HG03575 (cell line): ENCODE data around the gene CCDC110.
A peak's percentile ranks its signal among the peaks of the same experiment; 100 is the strongest.

Experiments
- ATAC-seq: cut with Tn5 transposase; IDR thresholded peaks from one replicate; pipeline ENCODE4 v1.9.1; 2021; ENCODE audit not compliant: unreplicated experiment, insufficient number of reproducible peaks, low FRiP score; ENCODE audit errors: extremely low read depth

CCDC110 gene

GRCh38 chr4:185426960-185427688, 44.4 kb downstream of the CCDC110 start:
- ATAC-seq, result no peak

GRCh38 chr4:185425647-185426352, 45.7 kb downstream of the CCDC110 start, which contains the start of gene UFSP2:
Gene UFSP2 (minus strand): TSS chr4:185425964. CDS start chr4:185425868, 96 bp downstream.
- peak; percentile 88 for ATAC-seq

DNA sequence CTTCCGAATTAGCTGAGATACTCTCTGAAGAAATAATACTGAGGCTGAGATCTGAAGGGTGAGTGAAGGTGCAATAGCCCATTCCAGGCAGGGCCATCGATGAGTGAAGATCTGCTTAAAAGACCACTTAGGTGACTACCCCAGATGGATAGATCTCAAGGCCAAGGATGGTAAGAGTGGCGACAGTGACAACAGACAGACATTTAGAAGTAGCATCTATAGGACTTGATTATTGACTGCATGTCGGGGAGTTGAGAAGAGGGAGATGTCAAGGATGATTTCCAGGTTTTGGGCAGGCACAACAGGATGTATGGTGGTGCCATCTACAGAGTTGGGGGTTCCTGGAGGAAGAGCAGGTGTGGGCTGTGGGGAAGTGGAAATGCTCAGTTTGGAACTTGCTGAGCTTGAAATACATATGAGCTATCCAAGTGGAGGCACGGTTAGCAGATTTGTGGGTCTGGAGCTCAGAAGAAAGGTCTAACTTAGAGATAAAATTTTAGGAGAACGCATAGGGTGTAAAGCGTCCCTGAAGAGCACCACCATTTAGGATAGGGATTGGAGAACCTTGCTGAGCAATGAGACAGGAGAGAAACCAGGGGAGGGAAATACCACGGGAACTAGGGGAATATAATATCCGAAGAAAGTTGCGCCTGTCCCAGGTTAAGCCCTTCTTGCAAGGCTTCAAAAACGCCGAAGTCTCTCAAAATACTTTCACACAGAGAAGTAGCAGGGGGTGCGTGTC, 46.5 kb downstream of the CCDC110 start:
- ATAC-seq, result no peak

DNA sequence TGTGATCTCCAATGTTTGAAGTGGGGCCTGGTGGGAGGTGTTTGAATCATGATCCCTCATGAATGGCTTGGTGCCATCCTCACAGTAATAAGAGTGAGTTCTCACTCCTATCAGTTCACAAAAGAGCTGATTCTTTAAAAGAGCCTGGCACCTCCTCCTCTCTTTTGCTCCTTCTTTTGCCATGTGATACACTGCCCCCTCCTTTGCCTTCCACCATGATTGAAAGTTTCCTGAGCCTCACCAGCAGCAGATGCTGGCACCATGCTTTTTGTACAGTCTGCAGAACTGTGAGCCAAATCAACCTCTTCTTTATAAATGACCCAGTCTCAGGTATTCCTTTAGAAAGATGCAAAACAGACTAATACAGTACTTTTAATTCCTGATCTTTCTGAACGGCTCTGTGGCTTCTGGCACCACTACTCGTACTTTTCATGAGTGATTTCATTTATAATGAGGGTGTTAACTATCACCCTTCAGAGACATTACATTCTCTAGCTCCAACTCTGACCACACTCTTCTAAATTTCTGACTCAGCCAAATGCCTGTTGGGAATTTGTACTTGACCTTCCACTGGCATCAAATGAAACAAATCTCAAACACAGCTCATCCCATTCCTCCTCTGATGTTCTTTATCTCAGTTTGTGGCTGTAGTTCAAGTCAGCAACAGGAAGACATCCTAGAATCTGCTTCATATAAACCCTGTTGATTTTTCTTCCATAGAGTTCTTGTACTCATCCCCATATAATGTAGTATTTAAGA, 50.0 kb downstream of the CCDC110 start:
- ATAC-seq, result no peak

DNA sequence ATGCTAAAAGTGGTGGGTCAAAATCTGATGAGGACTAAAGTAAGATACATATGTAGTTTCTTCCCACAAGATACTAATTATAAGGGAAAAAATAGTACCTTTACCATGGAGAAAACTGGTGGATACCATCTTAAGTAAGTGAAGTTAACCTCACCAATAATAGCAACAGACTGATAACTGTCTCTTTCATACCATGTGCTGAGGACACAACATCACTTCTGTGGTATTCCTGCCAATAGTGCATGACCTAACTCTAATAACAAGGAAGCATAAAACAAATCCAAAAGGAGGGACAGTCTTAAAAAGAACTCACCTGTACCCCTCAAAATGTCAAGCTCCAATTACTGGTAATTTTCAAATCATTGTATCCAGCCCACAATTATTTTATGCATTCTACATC, 54.6 kb downstream of the CCDC110 start:
- ATAC-seq, result no peak

- ATAC-seq, result no peak
These were observed 59.1 kb downstream of the CCDC110 start for GRCh38 chr4:185412412-185412811.

DNA sequence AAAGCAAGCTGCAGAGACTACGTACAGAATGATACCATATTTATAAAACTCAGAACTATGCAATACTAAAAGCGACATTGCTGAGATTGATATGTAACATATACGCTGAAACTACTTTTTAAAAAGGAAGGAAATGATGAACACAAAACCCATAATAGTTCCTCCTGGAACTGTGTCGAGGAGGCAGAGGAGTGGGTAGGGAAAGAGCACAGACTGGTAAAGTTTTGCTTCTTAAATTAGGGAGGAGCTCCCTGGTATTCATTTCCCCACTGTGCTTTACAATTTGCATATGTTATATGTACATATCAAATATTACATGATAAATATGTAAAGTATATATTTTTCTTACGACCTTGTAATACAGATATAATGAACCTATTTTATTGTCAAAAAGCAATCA, 59.7 kb downstream of the CCDC110 start:
- no peak for ATAC-seq

- no peak for ATAC-seq
These were observed 63.1 kb downstream of the CCDC110 start for GRCh38 chr4:185408432-185408831.

- no peak for ATAC-seq
These were observed 66.1 kb downstream of the CCDC110 start for GRCh38 chr4:185405296-185405999.

GRCh38 chr4:185404031-185404430, 67.5 kb downstream of the CCDC110 start:
- ATAC-seq, result no peak

GRCh38 chr4:185399466-185399865, 72.1 kb downstream of the CCDC110 start:
- no peak for ATAC-seq

GRCh38 chr4:185398618-185399017, 72.9 kb downstream of the CCDC110 start:
- no peak for ATAC-seq

GRCh38 chr4:185396724-185397385, 74.7 kb downstream of the CCDC110 start, which contains the start of gene ANKRD37:
Gene ANKRD37 (plus strand): TSS chr4:185396841. CDS start chr4:185396924, 83 bp downstream.
- ATAC-seq, result peak; percentile 0

DNA sequence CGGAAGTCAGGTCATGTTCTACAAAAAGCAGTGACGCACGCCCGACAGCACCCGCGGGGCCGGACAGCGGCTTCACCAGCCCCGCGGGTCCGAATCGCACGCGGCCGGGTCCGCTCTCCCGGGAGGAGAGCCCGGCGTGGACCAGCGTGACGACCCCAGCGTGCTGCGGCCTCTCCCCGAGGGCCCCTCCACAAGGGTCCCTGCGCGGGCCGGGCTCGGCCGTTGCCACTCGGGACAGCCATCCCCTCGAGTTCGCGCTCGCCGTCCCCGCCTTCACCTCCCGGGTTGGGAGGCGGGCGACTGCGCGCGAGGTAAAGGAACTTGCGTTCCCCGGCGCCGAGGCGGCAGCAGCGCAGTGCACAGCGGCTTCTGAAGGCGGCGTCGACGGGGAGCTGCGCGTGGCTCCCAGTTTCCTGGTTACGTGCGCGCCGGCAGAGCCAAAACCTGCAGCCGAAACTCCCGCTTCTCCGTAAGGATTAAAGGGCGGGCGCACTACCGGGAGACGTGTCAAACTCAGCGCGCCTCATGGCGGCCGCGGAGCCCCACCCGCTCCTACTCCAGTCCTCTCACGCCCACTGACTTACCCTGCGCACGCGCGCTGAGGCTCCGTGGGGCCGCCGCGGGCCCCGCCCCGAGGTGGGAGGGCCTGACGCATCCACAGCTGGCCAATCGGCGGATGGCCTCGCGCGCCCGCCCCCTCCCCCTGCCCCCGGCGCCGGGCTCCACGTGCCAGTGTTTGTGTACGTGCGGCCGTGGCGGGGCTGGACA, 75.4 kb downstream of the CCDC110 start:
- ATAC-seq, result peak; percentile 39

DNA sequence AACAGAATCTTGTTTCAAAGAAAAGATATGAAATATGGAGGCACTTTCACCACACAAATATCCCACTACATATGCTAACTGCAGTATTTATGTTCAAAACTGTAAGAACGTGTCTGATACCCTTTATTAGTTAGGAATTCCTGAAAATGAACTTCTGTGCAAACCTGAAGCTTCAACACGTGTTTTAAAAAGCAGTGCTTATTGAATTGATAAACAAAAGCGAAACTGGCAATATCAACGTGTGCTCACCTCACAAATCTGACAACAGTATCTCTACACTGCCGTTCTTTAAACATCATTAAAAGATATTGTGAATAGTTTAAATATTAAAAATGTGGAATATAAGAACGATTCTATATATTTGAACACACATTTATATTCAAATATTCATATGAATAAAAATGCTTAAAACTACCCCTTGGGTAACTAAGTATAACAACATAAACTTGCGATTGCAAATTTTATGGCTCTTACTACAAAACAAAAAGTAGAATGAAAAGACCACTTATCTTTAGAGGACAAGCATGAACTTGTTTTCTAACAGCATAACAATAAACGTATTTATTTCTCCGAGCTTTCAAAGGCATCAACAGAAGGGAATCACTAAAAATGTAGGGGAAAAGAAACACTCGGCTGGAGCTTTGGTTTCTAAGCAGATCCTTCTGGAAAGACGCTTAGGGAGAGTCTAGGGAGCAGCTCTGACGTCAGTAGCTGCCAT, 76.1 kb downstream of the CCDC110 start, which contains the start of gene LRP2BP:
LRP2BP (minus strand) TSS at position 687 of the 718 bp plus-strand sequence. CDS start 17,738 bp downstream, outside the sequence.
- ATAC-seq, result no peak
